ENCODE data around the gene GRIP2.

GRIP2 gene

GRCh38 chr3:14581334-14582044 lies 41.3 kb upstream of the GRIP2 start:
- no peak for TF ChIP-seq CTCF (IDR thresholded peaks at IDR 0.05; ENCODE audit: control extremely low read depth, extremely low read depth, low read depth, missing control alignments)
- DNase-seq (ENCODE audit: extremely low spot score), result no peak
- ChIA-PET CTCF (no interaction called here), POLR2A (no interaction called here)

GRCh38 chr3:14577897-14578296 lies 37.8 kb upstream of the GRIP2 start:
- POLR2A ChIA-PET, result no interaction called here
- CTCF ChIA-PET, result interaction anchor here (1.1 kb wide), 1 partner anchor 343 kb away, joined by 3 read pairs; no protein-coding TSS in a partner anchor
- no peak for TF ChIP-seq CTCF (IDR thresholded peaks at IDR 0.05; ENCODE audit: control extremely low read depth, extremely low read depth, low read depth, missing control alignments)
- DNase-seq (ENCODE audit: extremely low spot score), result no peak

- DNase-seq (ENCODE audit: extremely low spot score), result no peak
- POLR2A ChIA-PET, result no interaction called here
- TF ChIP-seq CTCF (IDR thresholded peaks at IDR 0.05; ENCODE audit: control extremely low read depth, extremely low read depth, low read depth, missing control alignments), result no peak
- CTCF ChIA-PET, result no interaction called here
These were observed 36.0 kb upstream of the GRIP2 start for GRCh38 chr3:14576163-14576562.

- no peak for TF ChIP-seq CTCF (IDR thresholded peaks at IDR 0.05; ENCODE audit: control extremely low read depth, extremely low read depth, low read depth, missing control alignments)
- CTCF ChIA-PET, result no interaction called here
- no peak for DNase-seq (ENCODE audit: extremely low spot score)
- POLR2A ChIA-PET, result no interaction called here
These were observed 34.0 kb upstream of the GRIP2 start for GRCh38 chr3:14574183-14574582.

- CTCF ChIA-PET, result interaction anchor here (1.2 kb wide), 1 partner anchor 15 kb away, joined by 3 read pairs; no protein-coding TSS in a partner anchor
- TF ChIP-seq CTCF (IDR thresholded peaks at IDR 0.05; ENCODE audit: control extremely low read depth, extremely low read depth, low read depth, missing control alignments), result no peak
- POLR2A ChIA-PET, result no interaction called here
- DNase-seq (ENCODE audit: extremely low spot score), result no peak
These were observed 33.6 kb upstream of the GRIP2 start for GRCh38 chr3:14573706-14574105.

GRCh38 chr3:14570864-14571263 lies 30.7 kb upstream of the GRIP2 start:
- CTCF ChIA-PET, result interaction anchor here (1.0 to 1.9 kb wide), 2 partner anchors 350 to 367 kb away, joined by 3 to 6 read pairs; no protein-coding TSS in a partner anchor
- no peak for DNase-seq (ENCODE audit: extremely low spot score)
- no peak for TF ChIP-seq CTCF (IDR thresholded peaks at IDR 0.05; ENCODE audit: control extremely low read depth, extremely low read depth, low read depth, missing control alignments)
- POLR2A ChIA-PET, result no interaction called here
